ENCODE data around the gene FGFR2. TPM values are rescaled to one million over a fixed set of nuclear protein-coding genes. Genes with fewer than 3 reads are reported as not detected.

The FGFR2 gene
- total RNA-seq, 2 experiments from 2014 or later: not detected

- Histone ChIP-seq H3K4me1 (ENCODE audit: insufficient read depth, low read length, poor library complexity, severe bottlenecking) (no peaks in the 10 kb centered on the region), H3K4me2 (ENCODE audit: low read length) (no peak overlapping the region), H3K36me3 (ENCODE audit: insufficient read depth, low read length) (no peaks in the 10 kb centered on the region), H3K27ac (ENCODE audit: low read depth, low read length, poor library complexity, severe bottlenecking) (no peak overlapping the region), H2AFZ (ENCODE audit: low read length) (no peak overlapping the region), H4K20me1 (ENCODE audit: insufficient read depth, low read length) (no peaks in the 10 kb centered on the region), H3K9me3 (ENCODE audit: low read length) (no peaks in the 10 kb centered on the region), H3K9me2 (ENCODE audit: insufficient read depth, low read length) (no peaks in the 10 kb centered on the region), H3K4me3 (ENCODE audit: low read depth, low read length, poor library complexity, severe bottlenecking) (no peak overlapping the region), H3K79me2 (ENCODE audit: insufficient read depth, low read depth, low read length) (no peaks in the 10 kb centered on the region)
- no peak for TF ChIP-seq EZH2phosphoT487 (IDR thresholded peaks at IDR 0.05; ENCODE audit: borderline replicate concordance, low read depth, low read length)
- TF ChIP-seq, protein P1, sequence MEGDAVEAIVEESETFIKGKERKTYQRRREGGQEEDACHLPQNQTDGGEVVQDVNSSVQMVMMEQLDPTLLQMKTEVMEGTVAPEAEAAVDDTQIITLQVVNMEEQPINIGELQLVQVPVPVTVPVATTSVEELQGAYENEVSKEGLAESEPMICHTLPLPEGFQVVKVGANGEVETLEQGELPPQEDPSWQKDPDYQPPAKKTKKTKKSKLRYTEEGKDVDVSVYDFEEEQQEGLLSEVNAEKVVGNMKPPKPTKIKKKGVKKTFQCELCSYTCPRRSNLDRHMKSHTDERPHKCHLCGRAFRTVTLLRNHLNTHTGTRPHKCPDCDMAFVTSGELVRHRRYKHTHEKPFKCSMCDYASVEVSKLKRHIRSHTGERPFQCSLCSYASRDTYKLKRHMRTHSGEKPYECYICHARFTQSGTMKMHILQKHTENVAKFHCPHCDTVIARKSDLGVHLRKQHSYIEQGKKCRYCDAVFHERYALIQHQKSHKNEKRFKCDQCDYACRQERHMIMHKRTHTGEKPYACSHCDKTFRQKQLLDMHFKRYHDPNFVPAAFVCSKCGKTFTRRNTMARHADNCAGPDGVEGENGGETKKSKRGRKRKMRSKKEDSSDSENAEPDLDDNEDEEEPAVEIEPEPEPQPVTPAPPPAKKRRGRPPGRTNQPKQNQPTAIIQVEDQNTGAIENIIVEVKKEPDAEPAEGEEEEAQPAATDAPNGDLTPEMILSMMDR (conservative IDR thresholded peaks at IDR 0.05; ENCODE audit: low read length): no peak
- BruUV-seq (replicated peaks): no TSS peak
- DNase-seq (ENCODE audit: low spot score): no peak
- ChIA-PET POLR2A (no interaction called here), CTCF (ENCODE audit: unreplicated experiment) (no interaction called here)
- intact Hi-C loops (cut with micrococcal nuclease; ENCODE audit: unreplicated experiment): no loop called here
Observed at GRCh38 chr10:121639416-121639815, 41.2 kb upstream of the FGFR2 start.

GRCh38 chr10:121637437-121637836 is 39.2 kb upstream of the FGFR2 start:
- Histone ChIP-seq H3K4me2 (ENCODE audit: low read length) (no peak overlapping the region), H3K9me3 (ENCODE audit: low read length) (no peaks in the 10 kb centered on the region), H3K79me2 (ENCODE audit: insufficient read depth, low read depth, low read length) (no peaks in the 10 kb centered on the region), H4K20me1 (ENCODE audit: insufficient read depth, low read length) (no peaks in the 10 kb centered on the region), H3K9me2 (ENCODE audit: insufficient read depth, low read length) (no peaks in the 10 kb centered on the region), H3K27ac (ENCODE audit: low read depth, low read length, poor library complexity, severe bottlenecking) (no peak overlapping the region), H2AFZ (ENCODE audit: low read length) (no peak overlapping the region), H3K4me1 (ENCODE audit: insufficient read depth, low read length, poor library complexity, severe bottlenecking) (no peaks in the 10 kb centered on the region), H3K36me3 (ENCODE audit: insufficient read depth, low read length) (no peaks in the 10 kb centered on the region), H3K4me3 (ENCODE audit: low read depth, low read length, poor library complexity, severe bottlenecking) (no peak overlapping the region)
- DNase-seq (ENCODE audit: low spot score): no peak
- ChIA-PET POLR2A (interaction anchor here (0.7 kb wide), 1 partner anchor 10 kb away, joined by 3 read pairs; no protein-coding TSS in a partner anchor), CTCF (ENCODE audit: unreplicated experiment) (no interaction called here)
- TF ChIP-seq EZH2phosphoT487 (IDR thresholded peaks at IDR 0.05; ENCODE audit: borderline replicate concordance, low read depth, low read length): no peak
- intact Hi-C loops (cut with micrococcal nuclease; ENCODE audit: unreplicated experiment): no loop called here
- no TSS peak for BruUV-seq (replicated peaks)

DNA sequence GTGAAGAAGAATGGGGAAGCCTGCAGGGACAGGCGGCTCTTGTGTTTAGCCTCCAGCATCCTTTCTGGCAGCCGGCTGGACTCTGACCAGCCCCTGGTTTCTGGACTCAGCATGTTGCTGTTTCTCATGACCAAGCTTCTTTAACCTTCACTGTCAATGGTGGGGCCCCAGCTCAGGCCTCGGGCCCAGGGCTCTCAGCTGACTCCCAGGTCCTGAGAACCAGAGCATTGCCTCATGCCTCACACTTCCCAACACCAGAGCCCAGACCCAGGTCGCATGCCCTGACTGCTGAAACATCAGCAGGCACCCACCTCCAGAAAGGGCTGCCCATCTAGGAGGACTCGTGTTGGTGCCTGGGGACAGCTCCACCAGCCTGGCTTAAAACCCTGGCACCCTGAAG is 34.8 kb upstream of the FGFR2 start:
- H2AFZ ChIP-seq (ENCODE audit: low read length): no peak overlapping the region
- intact Hi-C loops (cut with micrococcal nuclease; ENCODE audit: unreplicated experiment): no loop called here
- H3K9me2 ChIP-seq (ENCODE audit: insufficient read depth, low read length): no peaks in the 10 kb centered on the region
- no peaks in the 10 kb centered on the region for H3K36me3 ChIP-seq (ENCODE audit: insufficient read depth, low read length)
- no peaks in the 10 kb centered on the region for H3K79me2 ChIP-seq (ENCODE audit: insufficient read depth, low read depth, low read length)
- H3K4me3 ChIP-seq (ENCODE audit: low read depth, low read length, poor library complexity, severe bottlenecking): no peak overlapping the region
- no peaks in the 10 kb centered on the region for H4K20me1 ChIP-seq (ENCODE audit: insufficient read depth, low read length)
- ChIA-PET POLR2A (no interaction called here), CTCF (ENCODE audit: unreplicated experiment) (no interaction called here)
- DNase-seq (ENCODE audit: low spot score): no peak
- TF ChIP-seq, protein P1 (conservative IDR thresholded peaks at IDR 0.05; ENCODE audit: low read length): no peak
- TF ChIP-seq EZH2phosphoT487 (IDR thresholded peaks at IDR 0.05; ENCODE audit: borderline replicate concordance, low read depth, low read length): no peak
- no peak overlapping the region for H3K27ac ChIP-seq (ENCODE audit: low read depth, low read length, poor library complexity, severe bottlenecking)
- BruUV-seq (replicated peaks): no TSS peak
- H3K9me3 ChIP-seq (ENCODE audit: low read length): no peaks in the 10 kb centered on the region
- H3K4me1 ChIP-seq (ENCODE audit: insufficient read depth, low read length, poor library complexity, severe bottlenecking): no peaks in the 10 kb centered on the region
- no peak overlapping the region for H3K4me2 ChIP-seq (ENCODE audit: low read length)

All from OCI-LY7 (cell line).